GM12872 (cell line): Measurements from ENCODE around the gene SLAMF1.

Experiments used
- TF ChIP-seq, protein P1 (sequence below): IDR thresholded peaks from 3 replicates; pipeline ENCODE4 v1.5.1; 2011; ENCODE audit warnings: low read depth, mild to moderate bottlenecking, low read length, moderate library complexity; ENCODE audit not compliant: insufficient read depth

SLAMF1 gene

GRCh38 chr1:160653620-160654016 lies 6.8 kb upstream of the SLAMF1 start:
- TF ChIP-seq, protein P1, sequence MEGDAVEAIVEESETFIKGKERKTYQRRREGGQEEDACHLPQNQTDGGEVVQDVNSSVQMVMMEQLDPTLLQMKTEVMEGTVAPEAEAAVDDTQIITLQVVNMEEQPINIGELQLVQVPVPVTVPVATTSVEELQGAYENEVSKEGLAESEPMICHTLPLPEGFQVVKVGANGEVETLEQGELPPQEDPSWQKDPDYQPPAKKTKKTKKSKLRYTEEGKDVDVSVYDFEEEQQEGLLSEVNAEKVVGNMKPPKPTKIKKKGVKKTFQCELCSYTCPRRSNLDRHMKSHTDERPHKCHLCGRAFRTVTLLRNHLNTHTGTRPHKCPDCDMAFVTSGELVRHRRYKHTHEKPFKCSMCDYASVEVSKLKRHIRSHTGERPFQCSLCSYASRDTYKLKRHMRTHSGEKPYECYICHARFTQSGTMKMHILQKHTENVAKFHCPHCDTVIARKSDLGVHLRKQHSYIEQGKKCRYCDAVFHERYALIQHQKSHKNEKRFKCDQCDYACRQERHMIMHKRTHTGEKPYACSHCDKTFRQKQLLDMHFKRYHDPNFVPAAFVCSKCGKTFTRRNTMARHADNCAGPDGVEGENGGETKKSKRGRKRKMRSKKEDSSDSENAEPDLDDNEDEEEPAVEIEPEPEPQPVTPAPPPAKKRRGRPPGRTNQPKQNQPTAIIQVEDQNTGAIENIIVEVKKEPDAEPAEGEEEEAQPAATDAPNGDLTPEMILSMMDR: no peak

DNA sequence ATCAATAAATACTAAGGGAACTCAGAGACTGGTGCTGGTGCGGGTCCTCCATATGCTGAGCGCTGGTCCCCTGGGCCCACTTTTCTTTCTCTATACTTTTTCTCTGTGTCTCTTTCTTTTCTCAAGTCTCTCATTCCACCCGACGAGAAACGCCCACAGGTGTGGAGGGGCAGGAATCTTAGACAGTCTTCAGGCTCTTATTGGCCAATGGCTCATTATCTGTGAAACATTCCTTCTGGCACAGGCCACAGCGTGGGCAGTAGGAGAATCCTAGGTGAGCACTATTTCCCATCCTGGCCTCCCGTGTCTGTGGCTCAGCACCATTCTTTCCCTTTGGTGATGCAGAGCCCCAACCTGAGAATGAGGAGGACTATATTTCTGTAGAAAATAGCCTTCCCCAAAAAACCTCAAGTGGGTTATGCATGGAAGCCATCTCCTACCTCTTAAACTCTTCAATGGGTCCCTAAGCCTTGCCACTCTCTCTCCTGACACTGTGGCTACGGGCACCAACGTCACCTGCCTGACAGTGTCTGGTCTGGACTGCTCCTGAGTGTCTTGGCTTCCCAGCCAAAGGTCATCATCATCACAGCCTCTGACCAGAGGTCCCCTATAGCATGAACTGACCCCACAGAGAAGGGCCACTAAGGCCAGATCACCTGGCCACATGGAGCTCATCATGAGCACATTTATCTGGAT lies 6.2 kb upstream of the SLAMF1 start:
- TF ChIP-seq, protein P1: no peak

DNA sequence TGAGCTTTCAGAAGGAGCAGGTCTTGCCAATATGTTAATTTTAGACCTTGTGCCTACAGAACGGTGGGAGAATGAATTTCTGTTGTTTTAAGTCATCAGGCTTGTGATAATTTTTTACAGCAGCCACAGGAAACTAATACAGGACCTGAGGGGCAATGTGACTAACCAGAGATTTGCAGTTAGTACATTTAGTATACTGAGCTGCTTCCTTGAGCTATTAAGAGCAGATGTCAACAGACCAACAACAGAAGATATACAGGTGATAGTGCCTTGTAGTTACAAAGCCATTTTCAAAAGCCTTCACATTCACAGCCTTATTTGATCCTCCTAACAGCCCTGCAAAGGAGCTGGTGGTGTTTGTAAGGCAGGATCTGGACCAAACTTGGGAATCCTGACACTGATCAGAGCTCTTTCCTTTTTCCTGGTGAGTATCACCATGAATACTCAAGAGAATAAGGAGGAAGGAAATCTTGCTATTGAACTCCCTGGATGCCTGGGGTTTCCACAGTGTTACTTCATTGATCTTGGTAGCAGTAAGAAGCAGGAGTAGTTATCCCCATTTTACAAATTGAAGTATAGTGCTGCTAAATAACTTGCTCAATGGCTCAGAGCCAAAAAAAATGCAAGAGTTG lies 4.7 kb upstream of the SLAMF1 start:
- TF ChIP-seq, protein P1: no peak

- TF ChIP-seq, protein P1: no peak
Observed at GRCh38 chr1:160647329-160647720, 481 bp upstream of the SLAMF1 start.

GRCh38 chr1:160646180-160646579 lies 664 bp downstream of the SLAMF1 start:
- TF ChIP-seq, protein P1: no peak

- TF ChIP-seq, protein P1: no peak
Observed at GRCh38 chr1:160645386-160646130, 1.3 kb downstream of the SLAMF1 start.

DNA sequence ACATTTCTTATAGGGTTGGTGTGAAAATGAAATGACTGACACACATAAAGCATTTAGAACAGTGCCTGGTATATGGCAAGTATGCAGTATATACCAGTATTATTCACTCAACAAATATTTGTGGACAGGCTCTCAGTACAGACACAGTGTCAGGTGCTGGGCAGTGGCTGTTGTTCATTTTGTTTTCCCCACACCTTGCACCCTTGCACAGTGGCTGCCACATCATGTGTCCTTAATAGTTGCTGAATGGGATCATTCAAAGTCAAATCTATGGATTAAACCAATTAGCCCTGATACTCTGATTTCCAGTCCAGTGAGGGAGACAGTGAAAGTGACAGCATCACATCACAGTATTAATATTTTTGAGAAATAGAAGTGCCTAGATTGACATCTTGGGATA lies 2.4 kb downstream of the SLAMF1 start:
- TF ChIP-seq, protein P1: no peak
